HL-60 (cell line): ENCODE measurements around the gene PSMA1.

Experiments used
- CTCF ChIP-seq: IDR thresholded peaks from one replicate; pipeline ENCODE4 v1.5.1; 2011; ENCODE audit warnings: low read length, control low read depth, inconsistent platforms; ENCODE audit not compliant: insufficient read depth
- GABPA ChIP-seq: IDR thresholded peaks from 2 replicates; pipeline ENCODE4 v1.6.1; 2012; ENCODE audit warnings: low read depth
- POLR2AphosphoS5 ChIP-seq: IDR thresholded peaks from 2 replicates; pipeline ENCODE4 v1.6.1; 2012; ENCODE audit warnings: low read depth
- REST ChIP-seq: IDR thresholded peaks from 2 replicates; pipeline ENCODE4 v1.6.1; 2012; ENCODE audit warnings: low read depth; ENCODE audit not compliant: insufficient replicate concordance
- SPI1 ChIP-seq: IDR thresholded peaks from 2 replicates; pipeline ENCODE4 v1.6.1; 2012; ENCODE audit warnings: low read depth, mild to moderate bottlenecking, borderline replicate concordance

GRCh38 chr11:14529951-14530350 is 9.8 kb upstream of the PSMA1 start:
- no peak for TF ChIP-seq CTCF
- TF ChIP-seq POLR2AphosphoS5 = no peak
- TF ChIP-seq SPI1 = no peak
- TF ChIP-seq GABPA = no peak
- TF ChIP-seq REST = no peak
